ENCODE measurements around the gene IL20RB.
"Not testable (repeated sequence)": the region's sequence is repeated elsewhere in the genome, so short reads cannot be mapped to it uniquely, and the experiment has no call there.

The IL20RB gene

DNA sequence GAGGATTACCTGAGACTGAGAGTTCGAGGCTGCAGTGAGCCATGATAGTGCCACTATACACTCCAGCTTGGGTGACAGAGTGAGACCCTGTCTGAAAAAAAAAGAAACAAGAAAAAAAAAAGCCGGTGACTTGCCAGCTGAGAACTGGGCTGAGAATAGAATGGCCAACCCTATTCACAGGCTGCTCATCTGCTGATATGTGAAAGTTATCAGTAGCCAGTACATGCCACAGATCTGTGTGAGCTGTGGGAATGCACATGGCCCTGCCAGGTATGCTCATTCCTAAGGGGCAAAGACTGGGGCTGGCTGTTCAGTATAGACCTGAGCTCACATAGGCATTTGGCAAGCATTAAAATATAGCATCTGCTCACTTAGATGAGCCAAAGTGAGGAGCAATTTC is 30.9 kb downstream of the IL20RB start:
- DNase-seq = no peak

DNA sequence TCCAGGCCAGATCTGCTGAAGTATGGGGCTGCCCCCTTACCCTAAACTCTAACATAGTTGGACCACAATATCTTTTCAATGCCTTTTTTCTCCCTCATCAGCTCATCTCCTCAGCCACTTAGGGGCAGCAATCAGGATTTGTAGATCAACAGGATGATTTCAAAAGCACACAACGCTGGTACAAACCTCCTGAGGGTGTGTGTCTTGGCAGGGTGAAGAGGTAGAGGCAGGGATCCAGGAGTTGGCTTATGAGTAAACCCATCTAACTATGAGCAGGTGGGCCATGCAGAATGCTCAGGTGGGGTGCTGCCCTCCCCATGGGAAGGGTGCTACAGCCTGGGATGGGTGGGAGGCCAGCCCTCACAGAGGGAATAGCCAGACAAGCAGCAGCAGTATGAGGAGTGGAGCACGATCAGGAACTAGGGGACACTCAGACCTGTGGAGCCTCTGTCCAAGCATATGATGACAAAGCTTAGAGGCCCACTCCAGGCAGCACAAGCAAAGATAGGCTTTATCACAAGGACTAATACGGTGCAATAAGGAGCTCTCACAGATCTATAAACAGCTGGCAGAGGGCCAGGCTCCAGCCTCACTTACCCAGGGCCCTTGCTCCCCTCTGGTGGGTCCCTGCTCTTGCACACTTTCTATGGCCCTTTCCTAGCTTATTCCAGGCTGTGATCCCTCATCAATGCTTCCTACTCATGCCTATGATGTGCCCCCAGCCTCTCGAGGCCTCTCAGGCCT is 32.2 kb downstream of the IL20RB start:
- no peak for DNase-seq

DNA sequence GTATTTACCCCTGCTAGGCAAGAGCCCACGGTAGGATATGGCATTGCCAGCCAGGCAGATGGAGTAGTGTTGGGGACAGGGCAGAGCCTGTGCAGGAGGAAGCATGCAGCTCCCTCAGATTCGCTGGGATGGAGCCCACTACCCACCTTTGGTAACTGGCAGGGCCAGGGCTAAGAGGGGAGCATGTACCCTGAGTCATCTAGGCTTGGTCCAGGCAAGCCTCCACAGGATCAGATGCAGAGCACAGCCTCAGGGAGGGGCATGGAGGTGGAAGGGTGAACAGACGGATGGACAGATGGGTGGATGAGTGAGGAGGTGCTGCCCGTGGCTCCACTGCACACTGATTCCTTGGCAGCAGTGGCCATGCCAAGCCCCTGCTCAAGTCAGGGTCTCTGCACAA is 33.0 kb downstream of the IL20RB start:
- no peak for DNase-seq

DNA sequence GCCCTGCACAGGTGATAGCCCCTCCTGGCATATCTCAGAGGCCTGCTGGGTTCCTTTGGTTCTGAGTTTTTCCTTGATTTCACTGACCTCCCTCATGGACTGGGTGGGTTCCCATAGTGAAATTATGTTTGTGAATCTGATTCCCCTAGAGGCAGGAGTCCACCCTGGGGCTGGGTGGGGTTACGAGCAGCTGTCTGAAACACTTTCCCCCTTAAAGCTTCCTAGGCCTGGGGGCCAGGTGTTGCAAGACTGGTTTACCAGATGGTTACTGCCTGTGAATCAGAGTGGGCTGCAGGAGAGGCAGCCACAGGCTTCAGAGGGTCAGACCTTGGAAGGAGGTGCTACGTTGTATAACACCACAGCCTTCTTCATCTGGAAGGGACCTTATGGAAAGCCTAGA is 34.3 kb downstream of the IL20RB start:
- no peak for DNase-seq

DNA sequence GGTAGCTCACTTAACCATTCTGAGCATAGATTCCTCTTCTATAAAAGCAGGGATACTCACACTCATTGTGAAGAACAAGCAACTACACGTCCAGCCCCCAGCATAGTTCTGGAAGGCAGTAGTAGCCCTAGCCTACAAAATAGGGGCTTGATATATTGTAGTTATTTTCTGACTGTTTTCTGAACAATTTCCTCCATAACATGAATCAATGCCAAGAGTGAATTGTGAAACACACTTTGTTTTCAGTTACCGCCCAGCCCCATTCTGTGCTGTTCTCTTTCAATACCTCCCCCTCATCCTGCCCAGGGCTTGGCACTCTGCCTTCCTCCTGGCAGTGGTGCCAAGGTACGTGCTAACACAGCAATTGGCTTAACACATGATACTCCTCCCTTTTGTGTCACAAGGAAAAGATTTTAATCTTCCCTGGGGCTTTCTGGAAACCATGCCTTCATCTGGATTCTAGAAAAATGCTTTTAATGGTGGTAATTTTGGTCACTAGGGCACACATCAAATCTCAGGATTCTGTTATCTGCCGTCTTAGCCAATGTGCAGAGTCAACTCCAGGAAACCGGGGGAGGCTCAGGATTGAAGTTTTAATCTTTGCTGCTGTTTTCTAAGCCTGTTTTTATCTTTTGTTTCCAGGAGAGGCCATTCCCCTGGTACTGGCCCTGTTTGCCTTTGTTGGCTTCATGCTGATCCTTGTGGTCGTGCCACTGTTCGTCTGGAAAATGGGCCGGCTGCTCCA is 37.2 kb downstream of the IL20RB start:
- no peak for DNase-seq

DNA sequence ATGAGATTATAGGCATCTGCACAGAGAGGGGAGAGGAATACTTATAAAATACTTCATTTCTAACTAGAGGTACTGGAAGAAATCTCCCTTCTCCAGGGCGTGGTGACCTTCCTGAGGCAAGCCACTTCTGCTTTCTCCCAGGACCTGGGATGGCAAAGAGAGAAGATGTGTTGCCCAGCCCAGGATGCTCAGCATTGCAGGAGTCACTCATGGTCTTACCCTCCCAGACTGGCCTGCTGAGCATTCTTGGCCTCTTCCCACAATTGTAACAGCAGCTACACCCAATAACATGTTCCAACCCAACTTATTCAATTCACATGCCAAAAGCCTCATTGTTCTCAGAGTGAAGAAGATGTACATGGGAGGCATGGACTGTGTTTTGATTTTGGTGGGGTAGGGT is 37.9 kb downstream of the IL20RB start:
- DNase-seq = no peak

DNA sequence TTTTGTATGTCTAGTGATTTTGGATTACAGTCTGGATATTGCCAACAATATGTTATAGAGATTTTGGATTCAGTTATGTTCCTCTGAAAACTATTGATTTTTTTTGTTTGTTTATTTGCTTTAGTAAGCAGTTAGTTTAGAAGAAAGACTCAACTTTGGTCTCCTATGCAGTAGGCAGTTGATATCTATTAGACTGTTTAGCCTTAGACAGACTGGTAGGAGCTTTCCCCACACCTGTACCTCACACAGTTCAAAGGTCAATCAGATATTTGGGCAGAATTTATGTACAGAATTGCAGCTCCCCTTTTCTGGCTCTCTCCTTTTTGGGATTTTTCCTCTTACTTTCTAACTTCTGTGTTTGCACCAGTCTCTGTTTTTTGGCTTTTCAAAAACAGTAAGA is 42.3 kb downstream of the IL20RB start:
- no peak for DNase-seq

DNA sequence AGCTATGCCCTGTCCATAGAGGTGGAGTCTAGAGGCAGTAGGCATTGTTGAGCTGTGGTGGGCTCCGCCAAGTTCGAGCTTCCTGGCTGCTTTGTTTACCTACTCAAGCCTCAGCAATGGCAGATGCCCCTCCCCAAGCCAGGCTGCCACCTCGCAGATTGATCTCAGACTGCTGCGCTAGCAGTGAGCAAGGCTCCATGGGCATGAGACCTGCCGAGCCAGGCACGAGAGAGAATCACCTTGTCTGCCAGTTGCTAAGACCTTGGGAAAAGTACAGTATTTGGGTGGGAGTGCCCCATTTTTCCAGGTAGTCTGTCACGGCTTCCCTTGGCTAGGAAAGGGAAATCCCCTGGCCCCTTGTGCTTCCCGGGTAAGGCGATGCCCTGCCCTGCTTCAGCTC is 49.6 kb downstream of the IL20RB start:
- not testable (repeated sequence) for DNase-seq

DNA sequence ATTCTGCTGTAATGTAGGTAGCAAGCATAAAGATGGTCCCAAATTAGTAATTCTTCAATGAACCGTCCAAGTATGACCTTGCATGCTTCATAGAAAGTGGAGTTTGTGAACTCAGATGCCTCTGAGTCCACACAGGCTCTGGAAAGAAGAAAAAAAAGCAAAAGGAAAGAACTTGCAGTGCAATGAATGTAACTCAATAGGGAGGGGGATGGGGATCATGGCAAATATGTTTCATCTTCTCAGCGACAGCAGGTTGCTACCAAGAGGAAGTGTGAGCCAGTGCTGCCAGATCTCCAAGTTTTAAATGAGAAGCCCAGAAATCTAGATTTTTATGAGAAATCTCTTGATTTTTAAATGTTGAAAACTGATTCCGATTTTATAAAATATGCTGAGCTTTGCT is 50.3 kb downstream of the IL20RB start:
- no peak for DNase-seq

DNA sequence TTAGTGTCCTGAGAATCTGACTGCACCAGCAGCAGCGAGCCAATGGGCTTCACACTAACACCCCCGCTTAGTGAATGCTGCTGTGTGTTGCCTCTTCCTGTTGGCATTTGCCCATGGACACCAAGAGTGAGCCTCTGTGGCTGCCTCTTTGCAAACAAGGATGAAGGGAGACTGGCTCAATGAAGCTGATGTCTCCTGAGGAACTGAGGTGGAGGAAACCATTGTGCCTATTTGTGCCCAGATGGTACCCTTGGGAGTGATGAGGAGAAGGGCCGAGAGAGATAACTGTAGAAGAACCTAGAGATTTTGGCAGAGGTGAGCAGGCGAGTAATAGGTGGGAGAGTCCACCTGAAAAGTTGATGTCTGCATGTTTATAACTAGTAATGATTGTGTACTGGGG is 51.2 kb downstream of the IL20RB start:
- DNase-seq = no peak

DNA sequence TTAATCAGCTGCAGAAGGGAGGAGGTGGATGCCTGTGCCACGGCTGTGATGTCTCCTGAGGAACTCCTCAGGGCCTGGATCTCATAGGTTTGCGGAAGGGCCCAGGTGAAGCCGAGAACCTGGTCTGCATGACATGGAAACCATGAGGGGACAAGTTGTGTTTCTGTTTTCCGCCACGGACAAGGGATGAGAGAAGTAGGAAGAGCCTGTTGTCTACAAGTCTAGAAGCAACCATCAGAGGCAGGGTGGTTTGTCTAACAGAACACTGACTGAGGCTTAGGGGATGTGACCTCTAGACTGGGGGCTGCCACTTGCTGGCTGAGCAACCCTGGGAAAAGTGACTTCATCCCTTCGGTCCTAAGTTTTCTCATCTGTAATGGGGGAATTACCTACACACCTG is 52.4 kb downstream of the IL20RB start:
- no peak for DNase-seq

DNA sequence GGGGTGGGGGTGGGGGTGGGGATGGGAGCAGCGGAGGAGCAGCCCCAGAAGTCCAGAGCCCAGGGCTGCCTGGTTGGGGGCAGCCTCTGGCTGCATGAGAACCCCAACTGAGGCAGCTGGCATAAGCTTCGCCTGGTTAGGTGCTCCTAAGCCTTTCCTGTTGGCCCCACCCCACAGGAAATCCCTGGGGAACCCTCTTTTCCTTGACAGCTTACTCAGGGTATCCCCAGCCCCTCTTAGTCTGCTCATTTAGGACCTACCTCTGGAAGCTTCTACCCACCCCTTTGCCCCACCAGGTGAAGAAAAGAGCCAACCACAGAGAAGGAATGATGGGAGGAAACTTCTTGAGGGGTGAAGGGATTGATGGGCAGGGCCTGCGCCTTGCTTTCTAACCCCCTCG is 53.4 kb downstream of the IL20RB start:
- DNase-seq = no peak

DNA sequence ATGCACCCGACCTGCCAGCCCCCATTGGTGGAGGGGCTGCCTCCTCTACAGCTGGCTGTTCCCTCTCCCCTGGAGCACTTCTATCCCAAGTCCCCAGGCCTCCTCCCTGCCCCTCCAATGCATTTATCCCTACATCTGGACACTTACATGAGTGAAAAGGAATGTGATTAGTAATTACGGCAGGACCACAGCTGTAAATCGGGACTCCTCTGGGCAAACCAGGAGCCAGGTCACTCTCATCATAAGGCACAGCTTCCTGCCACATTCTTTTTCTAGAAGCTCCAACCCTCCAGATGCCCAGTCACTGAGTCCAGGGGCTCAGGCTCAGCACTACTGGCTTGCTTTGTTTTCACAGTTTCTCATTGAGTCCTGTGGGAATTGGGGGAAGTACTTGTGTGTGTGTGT is 54.3 kb downstream of the IL20RB start:
- DNase-seq = no peak

DNA sequence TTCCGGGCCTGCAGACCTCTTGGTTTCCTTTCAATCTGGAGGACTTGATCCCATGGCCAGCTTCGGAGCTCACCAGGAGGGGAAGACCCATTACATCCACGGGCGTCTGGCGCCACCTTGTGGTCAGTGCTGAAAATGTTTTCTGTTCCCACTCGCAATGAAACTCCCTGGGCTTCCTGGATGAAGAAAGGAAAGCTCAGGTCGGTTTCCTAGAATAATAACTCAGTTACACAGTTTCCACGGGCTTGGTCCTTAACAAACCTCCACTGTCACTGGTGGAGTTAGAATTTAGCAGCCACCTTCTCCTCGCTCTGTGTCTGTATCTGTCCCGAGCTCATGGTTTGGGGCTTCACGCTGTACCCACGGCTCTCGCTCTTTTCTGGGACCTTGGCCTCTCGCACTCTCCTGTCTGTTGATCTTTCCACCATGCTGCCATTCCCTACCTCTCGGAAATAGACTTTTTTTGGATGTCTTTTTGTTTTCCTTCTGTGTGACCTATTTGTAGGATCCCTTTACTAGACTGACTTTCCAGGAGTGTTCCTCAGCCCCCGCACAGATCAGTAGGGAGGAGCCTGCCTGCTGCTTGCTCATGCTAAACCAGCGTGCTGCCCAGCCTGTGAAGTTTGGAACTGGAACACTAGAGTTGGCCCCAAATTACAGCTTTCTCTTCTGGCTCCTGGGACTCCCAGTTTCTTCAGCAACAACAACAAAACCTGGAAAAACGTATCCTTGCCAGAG is 56.3 kb downstream of the IL20RB start:
- peak; percentile 83 for DNase-seq

DNA sequence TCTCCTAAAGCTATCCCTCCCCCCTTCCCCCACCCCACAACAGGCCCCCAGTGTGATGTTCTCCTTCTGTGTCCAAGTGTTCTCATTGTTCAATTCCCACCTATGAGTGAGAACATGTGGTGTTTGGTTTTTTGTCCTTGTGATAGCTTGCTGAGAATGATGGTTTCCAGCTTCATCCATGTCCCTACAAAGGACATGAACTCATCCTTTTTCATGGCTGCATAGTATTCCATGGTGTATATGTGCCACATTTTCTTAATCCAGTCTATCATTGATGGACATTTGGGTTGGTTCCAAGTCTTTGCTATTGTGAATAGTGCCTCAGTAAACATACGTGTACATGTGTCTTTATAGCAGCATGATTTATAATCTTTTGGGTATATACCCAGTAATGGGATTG is 59.5 kb downstream of the IL20RB start:
- not testable (repeated sequence) for DNase-seq

DNA sequence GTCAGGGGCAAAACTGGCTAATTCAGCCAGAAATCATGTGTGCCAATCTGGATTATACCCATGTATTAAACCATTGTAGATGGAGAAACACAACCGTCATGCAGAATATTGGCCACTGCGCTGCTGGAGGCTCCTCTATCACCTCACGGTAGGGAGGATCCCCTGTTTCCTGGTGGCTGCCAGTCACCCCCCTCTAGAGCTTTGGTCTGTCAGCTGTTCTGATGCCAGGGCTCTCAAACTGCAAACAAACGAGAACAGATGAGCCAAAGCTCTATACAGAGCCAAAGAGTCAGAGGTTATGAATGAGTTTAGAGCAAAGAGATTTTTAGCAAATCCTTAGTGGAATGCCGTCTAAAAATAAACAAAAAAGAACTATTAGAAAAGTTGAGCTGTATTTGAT is 62.5 kb downstream of the IL20RB start:
- no peak for DNase-seq

DNA sequence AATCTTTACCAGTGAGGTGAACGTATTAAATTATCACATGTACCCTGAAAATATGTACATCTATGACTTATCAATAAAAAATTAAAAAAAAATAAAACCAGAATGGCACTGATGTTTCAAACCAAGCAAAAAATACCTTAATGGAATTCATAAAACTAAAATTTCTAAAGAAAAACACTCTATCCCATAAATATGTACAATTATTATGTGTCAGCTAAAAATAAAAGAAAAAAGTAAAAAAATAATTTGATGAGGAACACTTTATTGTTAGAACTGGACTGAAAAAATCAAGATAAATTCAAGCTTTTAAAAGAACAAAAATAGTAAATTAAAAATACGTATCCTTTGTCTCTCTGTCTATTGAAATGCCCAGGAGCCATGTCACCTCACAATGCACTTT is 63.1 kb downstream of the IL20RB start:
- no peak for DNase-seq

DNA sequence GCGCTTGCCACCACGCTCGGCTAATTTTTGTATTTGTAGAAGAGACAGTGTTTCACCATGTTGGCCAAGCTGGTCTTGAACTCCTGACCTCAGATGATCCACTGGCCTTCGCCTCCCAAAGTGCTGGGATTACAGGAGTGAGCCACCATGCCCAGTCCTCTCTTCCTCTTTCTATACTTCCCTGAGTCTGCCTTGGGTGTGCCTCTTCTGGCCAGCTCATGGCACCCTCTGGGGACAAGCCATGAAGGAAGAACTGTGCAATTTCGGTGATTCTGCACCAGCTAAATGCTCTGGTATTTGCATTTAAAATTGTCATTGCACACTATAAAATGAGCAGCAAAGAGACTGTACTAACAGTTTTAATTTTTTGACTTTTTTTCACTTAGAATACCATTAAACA is 66.6 kb downstream of the IL20RB start:
- no peak for DNase-seq

DNA sequence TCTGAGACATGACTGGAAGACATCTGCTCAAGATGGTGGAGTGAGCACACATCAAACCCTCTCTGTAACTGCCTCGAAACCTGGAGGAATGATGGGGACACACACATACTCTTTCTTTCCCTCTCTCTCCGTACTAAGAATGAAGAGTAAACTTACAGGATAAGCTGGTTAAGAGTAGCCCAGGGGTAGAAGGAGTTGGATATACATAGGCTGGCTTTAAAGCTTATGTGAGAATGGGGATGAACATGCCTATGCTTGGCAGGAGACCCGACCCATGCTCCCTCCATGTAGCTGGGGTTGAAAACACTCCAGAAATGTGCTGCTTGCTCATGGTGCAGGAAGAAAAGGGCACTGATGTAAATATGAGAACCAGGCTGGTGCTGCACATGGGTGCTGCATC is 68.9 kb downstream of the IL20RB start:
- no peak for DNase-seq

DNA sequence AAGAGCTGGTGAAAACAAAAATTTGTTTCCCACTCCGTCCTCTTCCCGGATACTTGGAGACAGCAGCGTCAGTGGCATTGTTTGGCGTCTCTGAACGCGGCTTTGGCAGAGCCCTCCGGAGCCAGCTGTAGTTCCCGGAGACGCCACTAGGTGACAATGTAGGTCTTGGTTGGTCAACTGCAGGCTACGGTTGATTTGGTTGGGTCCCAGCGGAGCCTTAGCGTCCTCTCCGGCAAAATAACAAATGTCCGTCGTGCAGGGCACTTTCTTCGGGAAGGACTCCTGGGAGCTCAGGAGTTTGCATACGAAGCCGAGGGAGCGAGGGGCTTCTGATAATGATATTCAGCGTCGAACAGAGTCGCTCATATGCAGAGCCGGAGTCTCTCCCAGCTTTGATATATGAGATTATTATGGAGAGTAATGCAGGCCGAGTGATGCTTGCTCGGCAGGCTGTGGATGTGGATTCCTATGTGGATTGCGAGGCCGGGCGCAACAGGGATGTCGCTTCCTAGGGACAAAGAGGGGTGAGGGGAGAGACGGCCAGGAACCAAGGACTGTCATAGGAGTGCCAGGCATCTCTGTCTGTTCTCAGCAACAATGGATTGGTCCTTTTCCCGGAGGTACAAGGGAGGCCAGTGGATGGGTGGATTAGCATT is 74.8 kb downstream of the IL20RB start:
- peak; percentile 77 for DNase-seq

DNA sequence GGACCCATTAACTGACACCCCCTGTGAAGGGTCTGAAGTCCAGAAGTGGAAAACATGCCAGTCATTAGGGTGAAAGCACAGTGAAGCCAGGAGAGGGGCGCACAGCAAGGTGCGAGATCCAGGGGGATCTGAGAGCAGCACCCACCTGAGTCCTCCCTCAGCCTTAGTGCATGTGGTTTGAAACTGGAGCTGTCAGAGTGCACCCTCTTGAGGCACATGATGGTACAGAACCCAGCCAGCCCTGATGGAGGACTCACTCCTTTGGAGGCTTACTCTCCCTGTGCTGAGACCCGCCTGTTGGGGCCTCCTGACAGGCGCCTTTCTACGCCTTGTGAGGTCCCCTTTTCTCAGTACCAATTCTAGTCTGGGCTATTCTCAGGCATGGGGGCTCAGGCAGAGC is 77.8 kb downstream of the IL20RB start:
- no peak for DNase-seq

DNA sequence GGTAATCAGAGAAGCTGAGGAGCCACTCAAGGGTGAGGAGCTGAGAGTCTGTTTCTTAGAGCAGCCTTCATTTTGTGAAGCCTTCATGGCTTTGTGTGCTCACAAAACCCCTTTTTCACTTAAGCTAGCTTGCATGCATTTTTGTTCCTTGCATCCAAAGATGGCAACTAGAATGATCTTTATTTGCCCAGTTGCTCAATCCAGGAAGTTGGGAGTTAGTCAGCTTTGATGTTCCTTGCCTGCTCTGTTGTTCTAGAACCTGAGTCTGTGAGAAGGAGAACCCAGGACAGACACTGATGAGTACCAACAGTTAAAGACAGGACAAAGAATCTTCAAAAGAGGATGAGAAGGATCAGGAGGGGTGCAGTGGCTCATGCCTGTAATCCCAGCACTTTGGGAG is 81.8 kb downstream of the IL20RB start:
- no peak for DNase-seq

DNA sequence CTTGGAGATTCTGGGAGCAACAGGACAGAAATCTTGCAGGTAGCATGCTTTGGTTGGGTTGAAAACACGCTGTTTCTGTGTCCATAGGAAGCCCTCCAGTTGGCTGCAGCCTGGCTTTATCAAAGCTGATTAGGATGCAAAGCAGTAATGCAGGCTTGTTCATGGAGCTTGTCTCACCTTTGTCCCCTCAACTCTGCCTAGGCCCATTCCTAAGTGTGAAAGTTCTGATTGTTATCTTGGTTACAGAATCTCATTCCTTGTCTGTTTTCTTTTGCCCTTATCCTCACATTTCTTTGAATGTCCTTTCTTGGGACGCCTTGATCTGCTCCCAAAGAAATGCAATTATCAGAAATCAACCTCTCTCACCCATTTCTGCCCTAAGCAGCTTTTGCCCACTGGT is 83.5 kb downstream of the IL20RB start:
- no peak for DNase-seq

DNA sequence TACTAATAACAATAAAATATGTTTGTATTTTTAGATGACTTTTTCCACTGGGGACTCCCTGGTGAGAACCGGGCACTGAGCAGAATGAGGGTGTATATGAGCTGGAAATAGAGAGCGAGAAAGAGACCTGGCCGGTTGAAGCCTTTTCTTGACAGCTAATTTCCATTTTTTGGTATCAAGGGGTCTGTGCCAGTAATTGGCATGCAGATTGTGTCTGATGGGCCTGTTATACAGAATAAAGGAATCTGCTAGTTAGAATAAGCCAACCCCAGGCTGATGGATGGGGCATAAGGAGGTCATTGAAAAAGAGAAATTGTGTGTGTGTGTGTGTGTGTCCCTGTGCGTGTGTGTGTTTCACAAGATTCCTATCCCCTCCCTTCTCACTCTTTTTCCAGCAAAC is 83.9 kb downstream of the IL20RB start:
- DNase-seq = no peak

Data from activated naive CD4-positive, alpha-beta T cell treated with Interleukin-2 at 50 U/mL for 16 hours (primary cell).